HepG2 (cell line): ENCODE results near the gene PEBP1. TPM values are rescaled to one million over a fixed set of nuclear protein-coding genes. Genes with fewer than 3 reads are reported as not detected.

Experiments
- FOXO4 ChIP-seq: sonication (generic); formaldehyde crosslinking; conservative IDR thresholded peaks from 2 replicates; pipeline ENCODE4 v1.8.1; 2023; ENCODE audit warnings: missing genetic modification reagents
- HDAC6 ChIP-seq: fragments of 200-600 bp; sonication (generic); IDR thresholded peaks from 2 replicates; pipeline ENCODE4 v1.7.0; 2017; ENCODE audit warnings: mild to moderate bottlenecking, antibody characterized with exemption, low read length, low read depth
- PATZ1 ChIP-seq: sonication (generic); formaldehyde crosslinking; IDR thresholded peaks from 2 replicates; pipeline ENCODE4 v1.4.0; 2020; ENCODE audit warnings: missing genetic modification reagents
- SKI ChIP-seq: fragments of 450-650 bp; IDR thresholded peaks from one replicate; pipeline ENCODE4 v1.6.1; 2018; ENCODE audit warnings: mild to moderate bottlenecking; ENCODE audit not compliant: partially characterized antibody
- SMC3 ChIP-seq: IDR thresholded peaks from 2 replicates; pipeline ENCODE4 v1.6.1; 2011; ENCODE audit warnings: low read length, improper control_type of control experiment
- ZBTB26 ChIP-seq: IDR thresholded peaks from 2 replicates; pipeline ENCODE4 v1.6.1; 2016; ENCODE audit warnings: missing compliant biosample characterization, missing genetic modification reagents, borderline replicate concordance
- ZKSCAN8 ChIP-seq: IDR thresholded peaks from 2 replicates; pipeline ENCODE4 v1.6.1; 2016; ENCODE audit warnings: borderline replicate concordance, missing genetic modification reagents, missing compliant biosample characterization
- ZNF317 ChIP-seq: sonication (generic); formaldehyde crosslinking; IDR thresholded peaks from 2 replicates; pipeline ENCODE4 v1.5.0; 2020; ENCODE audit warnings: mild to moderate bottlenecking, missing genetic modification reagents
- ZNF350 ChIP-seq: sonication (generic); formaldehyde crosslinking; IDR thresholded peaks from 2 replicates; pipeline ENCODE4 v1.4.0; 2020; ENCODE audit warnings: mild to moderate bottlenecking, low read depth, missing genetic modification reagents, borderline replicate concordance
- ZNF605 ChIP-seq: sonication (generic); formaldehyde crosslinking; IDR thresholded peaks from 2 replicates; pipeline ENCODE4 v1.8.0; 2022; ENCODE audit warnings: mild to moderate bottlenecking, missing genetic modification reagents
- polyA plus RNA-seq, 8 experiments: library from polyadenylated mRNA; depleted of rRNA in 3 of 8; stranded (reverse) in 7 of 8; unstranded in 1 of 8; fragments of >200 nt; fragmentation: Illumina TruSeq in 4 of 8; extraction: Trizol in 4 of 8; gene quantifications; 2 replicates each; pipeline versions ENCODE4 v1.2.1 to v1.2.3, GENCODE V29; 2011 to 2016; ENCODE audit warnings: low read depth in 4 of 8, missing spikeins in 1 of 8, mixed read lengths in 1 of 8; ENCODE audit not compliant: insufficient read depth in 1 of 8
- total RNA-seq, 5 experiments: library from RNA; depleted of rRNA; stranded (reverse); fragments of >200 nt; fragmentation: Illumina TruSeq; extraction: Trizol; gene quantifications; 2 replicates each; pipeline ENCODE4 v1.2.3, GENCODE V29; 2016; ENCODE audit warnings: low read depth in 1 of 5

Gene PEBP1
- total and polyA plus RNA-seq, 2 of the 13 experiments (the other 11 are each of a cell fraction or from before 2014, with no cell fraction given) = 538 to 1,505 TPM

- TF ChIP-seq ZBTB26 (CRISPR knock-in tag) (peak; percentile 45; the same call in 1 of the 2 replicates), FOXO4 (no peak), SKI (peak; percentile 84), ZNF605 (CRISPR knock-in tag) (peak; percentile 49; the same call in 1 of the 2 replicates), SMC3 (peak; percentile 62; the same call in 1 of the 2 replicates), HDAC6 (no peak), PATZ1 (peak; percentile 50; the same call in 1 of the 2 replicates), ZNF317 (CRISPR knock-in tag) (0 out of 2 replicates have a peak, but pooled peaks have one; percentile 21), ZKSCAN8 (CRISPR knock-in tag) (peak; percentile 51; the same call in 1 of the 2 replicates), ZNF350 (no peak)
- TF ChIP-seq, all 625 proteins: peak for 83
Measured at GRCh38 chr12:118120579-118121363, 15.2 kb upstream of the PEBP1 start (continued).
